Measurements from ENCODE around the gene ASB7. TPM values are rescaled to one million over a fixed set of nuclear protein-coding genes. Genes with fewer than 3 reads are reported as not detected.

Gene ASB7
- total and polyA plus RNA-seq, 2 donors: 6.5 to 10.6 TPM

DNA sequence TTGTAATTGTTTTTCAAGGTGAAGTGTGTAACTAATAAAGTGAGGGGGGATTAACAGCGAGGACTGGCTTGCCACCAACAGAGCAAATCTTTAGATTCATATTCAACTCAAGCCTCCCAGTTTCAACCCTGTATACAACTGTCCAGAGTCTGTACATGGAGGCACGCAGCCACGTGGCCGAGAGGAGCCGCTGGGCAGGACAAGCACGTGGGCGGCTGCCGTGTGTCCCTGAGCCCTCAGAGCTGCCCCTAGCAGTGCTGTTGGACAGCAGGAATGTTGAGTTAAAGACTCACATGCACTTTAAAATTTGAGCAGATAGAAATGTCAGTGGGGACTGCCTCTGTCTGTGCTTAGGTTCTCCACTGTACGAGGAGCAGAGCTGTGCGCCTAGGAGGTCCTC is 29.4 kb downstream of the ASB7 start:
- no peak overlapping the region for H3K27ac ChIP-seq (ENCODE audit: low read depth in 1 of 2, low read length in 1 of 2)
- peaks cover 22 to 23% of the 10 kb centered on the region in 2 donors for H3K36me3 ChIP-seq (ENCODE audit: control insufficient read depth in 2 of 2, insufficient read depth in 2 of 2, low read length in 1 of 2)
- no peak for DNase-seq (ENCODE audit: low read depth in 6 of 9, low spot score in 9 of 9)
- WGBS: 97% methylated on average over 10 of the region's 10 CpGs
- no peaks in the 10 kb centered on the region for H3K9me3 ChIP-seq (ENCODE audit: control insufficient read depth in 2 of 2, insufficient read depth in 1 of 2, low read length in 1 of 2)
- no peaks in the 10 kb centered on the region for H3K4me1 ChIP-seq (ENCODE audit: control insufficient read depth in 2 of 2, insufficient read depth in 2 of 2, low read length in 2 of 2)
- H3K4me3 ChIP-seq (ENCODE audit: low read length in 2 of 2): no peak overlapping the region
- H3K27me3 ChIP-seq (ENCODE audit: control insufficient read depth in 2 of 2, insufficient read depth in 1 of 2, low read length in 1 of 2): no peaks in the 10 kb centered on the region

- H3K27me3 ChIP-seq (ENCODE audit: control insufficient read depth in 2 of 2, insufficient read depth in 1 of 2, low read length in 1 of 2): no peaks in the 10 kb centered on the region
- peaks cover 22 to 23% of the 10 kb centered on the region in 2 donors for H3K36me3 ChIP-seq (ENCODE audit: control insufficient read depth in 2 of 2, insufficient read depth in 2 of 2, low read length in 1 of 2)
- H3K9me3 ChIP-seq (ENCODE audit: control insufficient read depth in 2 of 2, insufficient read depth in 1 of 2, low read length in 1 of 2): no peaks in the 10 kb centered on the region
- H3K4me3 ChIP-seq (ENCODE audit: low read length in 2 of 2): no peak overlapping the region
- H3K4me1 ChIP-seq (ENCODE audit: control insufficient read depth in 2 of 2, insufficient read depth in 2 of 2, low read length in 2 of 2): no peaks in the 10 kb centered on the region
- 98% methylated on average over 1 of the region's 1 CpG for WGBS
- no peak overlapping the region for H3K27ac ChIP-seq (ENCODE audit: low read depth in 1 of 2, low read length in 1 of 2)
- DNase-seq (ENCODE audit: low read depth in 6 of 9, low spot score in 9 of 9): no peak
Measured at GRCh38 chr15:100633763-100634075, 31.3 kb downstream of the ASB7 start.

GRCh38 chr15:100635406-100636071 is 33.1 kb downstream of the ASB7 start:
- DNase-seq (ENCODE audit: low read depth in 6 of 9, low spot score in 9 of 9): no peak
- H3K4me3 ChIP-seq (ENCODE audit: low read length in 2 of 2): no peak overlapping the region
- H3K27ac ChIP-seq (ENCODE audit: low read depth in 1 of 2, low read length in 1 of 2): no peak overlapping the region
- H3K36me3 ChIP-seq (ENCODE audit: control insufficient read depth in 2 of 2, insufficient read depth in 2 of 2, low read length in 1 of 2): peaks cover 15 to 16% of the 10 kb centered on the region in 2 donors
- WGBS: 96% methylated on average over 11 of the region's 11 CpGs
- H3K27me3 ChIP-seq (ENCODE audit: control insufficient read depth in 2 of 2, insufficient read depth in 1 of 2, low read length in 1 of 2): no peaks in the 10 kb centered on the region
- no peaks in the 10 kb centered on the region for H3K9me3 ChIP-seq (ENCODE audit: control insufficient read depth in 2 of 2, insufficient read depth in 1 of 2, low read length in 1 of 2)
- no peaks in the 10 kb centered on the region for H3K4me1 ChIP-seq (ENCODE audit: control insufficient read depth in 2 of 2, insufficient read depth in 2 of 2, low read length in 2 of 2)

GRCh38 chr15:100638177-100638730 is 35.9 kb downstream of the ASB7 start:
- H3K4me1 ChIP-seq (ENCODE audit: control insufficient read depth in 2 of 2, insufficient read depth in 2 of 2, low read length in 2 of 2): no peaks in the 10 kb centered on the region
- no peak overlapping the region for H3K27ac ChIP-seq (ENCODE audit: low read depth in 1 of 2, low read length in 1 of 2)
- no peak for DNase-seq (ENCODE audit: low read depth in 6 of 9, low spot score in 9 of 9)
- H3K27me3 ChIP-seq (ENCODE audit: control insufficient read depth in 2 of 2, insufficient read depth in 1 of 2, low read length in 1 of 2): no peaks in the 10 kb centered on the region
- 98% methylated on average over 11 of the region's 11 CpGs for WGBS
- no peak overlapping the region for H3K4me3 ChIP-seq (ENCODE audit: low read length in 2 of 2)
- no peaks in the 10 kb centered on the region for H3K36me3 ChIP-seq (ENCODE audit: control insufficient read depth in 2 of 2, insufficient read depth in 2 of 2, low read length in 1 of 2)
- H3K9me3 ChIP-seq (ENCODE audit: control insufficient read depth in 2 of 2, insufficient read depth in 1 of 2, low read length in 1 of 2): no peaks in the 10 kb centered on the region

DNA sequence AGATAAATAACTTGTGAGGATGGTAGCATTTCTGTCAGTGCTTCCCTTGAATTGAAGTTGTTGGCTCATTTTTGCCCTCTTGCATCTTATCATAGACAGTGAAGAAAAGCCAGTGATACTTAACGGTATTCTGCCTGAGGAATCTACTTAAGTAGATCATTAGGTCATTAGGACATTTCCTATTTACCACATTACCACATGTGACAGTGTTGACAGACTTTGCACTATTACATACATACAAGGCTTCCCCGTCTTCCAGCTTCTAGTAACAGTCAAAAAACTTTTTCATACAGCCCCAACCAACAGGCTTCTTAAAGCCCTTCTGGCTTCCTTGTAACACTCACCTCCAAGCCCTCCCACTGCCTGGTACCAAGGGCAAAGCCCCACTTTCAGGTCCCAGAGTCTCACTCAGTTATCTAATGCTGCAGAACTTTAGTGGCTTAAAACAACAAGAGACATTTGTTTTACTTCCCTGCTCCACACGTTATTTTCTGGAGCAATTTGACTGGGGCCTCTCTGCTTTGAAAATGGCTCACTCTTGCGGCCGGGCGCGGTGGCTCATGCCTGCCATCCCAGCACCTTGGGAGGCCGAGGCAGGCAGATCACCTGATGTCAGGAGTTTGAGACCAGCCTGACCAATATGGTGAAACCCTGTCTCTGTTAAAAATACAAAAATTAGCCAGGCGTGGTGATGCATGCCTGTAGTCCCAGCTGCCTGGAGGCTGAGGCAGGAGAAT is 40.0 kb downstream of the ASB7 start:
- Histone ChIP-seq H3K4me3 (ENCODE audit: low read length in 2 of 2) (no peak overlapping the region), H3K27me3 (ENCODE audit: control insufficient read depth in 2 of 2, insufficient read depth in 1 of 2, low read length in 1 of 2) (no peaks in the 10 kb centered on the region), H3K27ac (ENCODE audit: low read depth in 1 of 2, low read length in 1 of 2) (no peak overlapping the region), H3K4me1 (ENCODE audit: control insufficient read depth in 2 of 2, insufficient read depth in 2 of 2, low read length in 2 of 2) (no peaks in the 10 kb centered on the region), H3K36me3 (ENCODE audit: control insufficient read depth in 2 of 2, insufficient read depth in 2 of 2, low read length in 1 of 2) (no peaks in the 10 kb centered on the region), H3K9me3 (ENCODE audit: control insufficient read depth in 2 of 2, insufficient read depth in 1 of 2, low read length in 1 of 2) (no peaks in the 10 kb centered on the region)
- DNase-seq (ENCODE audit: low read depth in 6 of 9, low spot score in 9 of 9): no peak
- 98% methylated on average over 9 of the region's 9 CpGs for WGBS

- Histone ChIP-seq H3K27me3 (ENCODE audit: control insufficient read depth in 2 of 2, insufficient read depth in 1 of 2, low read length in 1 of 2) (no peaks in the 10 kb centered on the region), H3K36me3 (ENCODE audit: control insufficient read depth in 2 of 2, insufficient read depth in 2 of 2, low read length in 1 of 2) (no peaks in the 10 kb centered on the region), H3K9me3 (ENCODE audit: control insufficient read depth in 2 of 2, insufficient read depth in 1 of 2, low read length in 1 of 2) (no peaks in the 10 kb centered on the region), H3K27ac (ENCODE audit: low read depth in 1 of 2, low read length in 1 of 2) (no peak overlapping the region), H3K4me3 (ENCODE audit: low read length in 2 of 2) (no peak overlapping the region), H3K4me1 (ENCODE audit: control insufficient read depth in 2 of 2, insufficient read depth in 2 of 2, low read length in 2 of 2) (no peaks in the 10 kb centered on the region)
- no peak for DNase-seq (ENCODE audit: low read depth in 6 of 9, low spot score in 9 of 9)
- 84% methylated on average over 4 of the region's 4 CpGs for WGBS
Measured at GRCh38 chr15:100642950-100643338, 40.6 kb downstream of the ASB7 start.

DNA sequence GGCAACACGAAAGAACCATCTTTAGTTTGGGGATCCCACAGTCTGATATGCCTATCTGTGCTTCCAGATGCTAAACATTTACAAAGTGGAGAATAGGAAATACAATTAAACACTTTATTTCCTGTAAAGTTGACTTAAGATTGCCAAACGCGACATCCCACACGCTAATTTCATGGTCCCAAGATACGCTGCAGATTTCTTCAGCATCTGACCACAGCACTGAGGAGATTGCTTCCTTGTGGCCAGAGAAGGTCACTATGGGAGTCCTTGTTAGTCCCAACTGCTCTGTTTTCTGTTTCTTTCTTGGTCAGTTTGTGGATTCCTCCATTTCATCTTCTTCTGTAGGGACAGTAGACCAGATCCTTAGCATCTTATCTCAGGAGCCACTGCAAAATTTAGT is 43.3 kb downstream of the ASB7 start:
- H3K4me3 ChIP-seq (ENCODE audit: low read length in 2 of 2): no peak overlapping the region

DNA sequence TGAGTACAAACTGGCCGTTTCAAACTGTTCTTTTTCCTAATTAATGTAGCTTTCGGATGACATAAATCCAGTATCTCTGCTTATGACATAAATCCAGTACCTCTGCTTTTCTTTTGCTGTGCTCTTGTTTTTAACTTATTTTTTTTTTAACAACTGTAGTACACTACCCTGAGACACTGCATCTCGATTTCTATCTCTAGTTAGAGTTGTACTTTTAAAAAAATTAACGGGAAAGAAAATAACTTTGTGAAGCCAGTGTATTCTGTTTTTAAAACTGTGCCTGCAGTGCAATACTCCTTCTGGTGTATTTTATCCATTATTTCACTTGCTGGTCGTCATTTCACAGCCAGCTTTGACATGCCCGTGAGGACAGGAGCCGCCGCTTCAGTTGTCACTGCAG is 46.6 kb downstream of the ASB7 start:
- Histone ChIP-seq H3K27me3 (ENCODE audit: control insufficient read depth in 2 of 2, insufficient read depth in 1 of 2, low read length in 1 of 2) (no peaks in the 10 kb centered on the region), H3K9me3 (ENCODE audit: control insufficient read depth in 2 of 2, insufficient read depth in 1 of 2, low read length in 1 of 2) (no peaks in the 10 kb centered on the region), H3K36me3 (ENCODE audit: control insufficient read depth in 2 of 2, insufficient read depth in 2 of 2, low read length in 1 of 2) (peaks cover 0 to 11% of the 10 kb centered on the region in 2 donors), H3K4me1 (ENCODE audit: control insufficient read depth in 2 of 2, insufficient read depth in 2 of 2, low read length in 2 of 2) (no peaks in the 10 kb centered on the region), H3K27ac (ENCODE audit: low read depth in 1 of 2, low read length in 1 of 2) (no peak overlapping the region), H3K4me3 (ENCODE audit: low read length in 2 of 2) (no peak overlapping the region)
- 96% methylated on average over 8 of the region's 8 CpGs for WGBS
- DNase-seq (ENCODE audit: low read depth in 6 of 9, low spot score in 9 of 9): no peak

More for the DNA sequence above, 43.3 kb downstream of the ASB7 start:
- H3K4me1 ChIP-seq (ENCODE audit: control insufficient read depth in 2 of 2, insufficient read depth in 2 of 2, low read length in 2 of 2): no peaks in the 10 kb centered on the region
- no peaks in the 10 kb centered on the region for H3K27me3 ChIP-seq (ENCODE audit: control insufficient read depth in 2 of 2, insufficient read depth in 1 of 2, low read length in 1 of 2)
- no peak overlapping the region for H3K27ac ChIP-seq (ENCODE audit: low read depth in 1 of 2, low read length in 1 of 2)
- 97% methylated on average over 5 of the region's 5 CpGs for WGBS
- H3K9me3 ChIP-seq (ENCODE audit: control insufficient read depth in 2 of 2, insufficient read depth in 1 of 2, low read length in 1 of 2): no peaks in the 10 kb centered on the region
- peaks cover 0 to 11% of the 10 kb centered on the region in 2 donors for H3K36me3 ChIP-seq (ENCODE audit: control insufficient read depth in 2 of 2, insufficient read depth in 2 of 2, low read length in 1 of 2)
- DNase-seq (ENCODE audit: low read depth in 6 of 9, low spot score in 9 of 9): no peak

DNA sequence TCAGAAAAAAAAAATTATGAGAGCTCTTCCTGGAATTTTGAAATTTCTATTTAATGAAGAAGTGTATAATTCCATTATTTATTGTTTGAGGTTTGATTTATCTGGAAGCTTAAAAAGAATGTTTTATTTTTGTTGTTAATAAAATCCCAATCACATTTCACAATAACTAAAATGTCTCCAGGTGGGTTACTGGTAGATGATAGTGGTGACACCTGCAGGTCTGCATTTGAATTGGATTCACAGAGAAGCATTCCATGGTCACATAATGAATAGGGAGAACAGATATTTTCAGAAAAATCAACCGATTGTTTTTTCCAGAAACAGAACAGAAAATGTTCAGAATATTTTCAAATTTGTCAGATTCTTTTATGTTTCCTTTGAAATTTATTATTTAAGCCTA is 48.3 kb downstream of the ASB7 start:
- 93% methylated on average over 1 of the region's 1 CpG for WGBS
- peaks cover 0 to 11% of the 10 kb centered on the region in 2 donors for H3K36me3 ChIP-seq (ENCODE audit: control insufficient read depth in 2 of 2, insufficient read depth in 2 of 2, low read length in 1 of 2)

More for the DNA sequence above, 48.3 kb downstream of the ASB7 start:
- Histone ChIP-seq H3K9me3 (ENCODE audit: control insufficient read depth in 2 of 2, insufficient read depth in 1 of 2, low read length in 1 of 2) (no peaks in the 10 kb centered on the region), H3K27me3 (ENCODE audit: control insufficient read depth in 2 of 2, insufficient read depth in 1 of 2, low read length in 1 of 2) (no peaks in the 10 kb centered on the region), H3K27ac (ENCODE audit: low read depth in 1 of 2, low read length in 1 of 2) (no peak overlapping the region), H3K4me1 (ENCODE audit: control insufficient read depth in 2 of 2, insufficient read depth in 2 of 2, low read length in 2 of 2) (no peaks in the 10 kb centered on the region), H3K4me3 (ENCODE audit: low read length in 2 of 2) (no peak overlapping the region)
- no peak for DNase-seq (ENCODE audit: low read depth in 6 of 9, low spot score in 9 of 9)
